Left lobe of liver (tissue), 2 donors: ENCODE measurements around the gene DDI1. TPM values are rescaled to one million over a fixed set of nuclear protein-coding genes. Genes with fewer than 3 reads are reported as not detected.
A peak's percentile ranks its signal among the peaks of the same experiment; 100 is the strongest.

Source experiments
- ATAC-seq: fragments of 200-7000 bp; cut with Tn5 transposase; one replicate; pipeline ENCODE4 v1.9.1; 2020; ENCODE audit warnings: mild to moderate bottlenecking, moderate library complexity
- DNase-seq: peaks from one replicate; pipeline ENCODE4 v3.0.0-alpha.2; 2020; ENCODE audit warnings: low spot score
- total RNA-seq: library from RNA; stranded (reverse); gene quantifications from one replicate; pipeline ENCODE4 v1.2.1, GENCODE V29; 2021
- donor health status: DM: no; HTN: no; CAD: no; lungs with moderate emphysema.
- donor health status: DM: no; HTN: yes; CAD: no.

DDI1 gene
- total RNA-seq = not detected

DNA sequence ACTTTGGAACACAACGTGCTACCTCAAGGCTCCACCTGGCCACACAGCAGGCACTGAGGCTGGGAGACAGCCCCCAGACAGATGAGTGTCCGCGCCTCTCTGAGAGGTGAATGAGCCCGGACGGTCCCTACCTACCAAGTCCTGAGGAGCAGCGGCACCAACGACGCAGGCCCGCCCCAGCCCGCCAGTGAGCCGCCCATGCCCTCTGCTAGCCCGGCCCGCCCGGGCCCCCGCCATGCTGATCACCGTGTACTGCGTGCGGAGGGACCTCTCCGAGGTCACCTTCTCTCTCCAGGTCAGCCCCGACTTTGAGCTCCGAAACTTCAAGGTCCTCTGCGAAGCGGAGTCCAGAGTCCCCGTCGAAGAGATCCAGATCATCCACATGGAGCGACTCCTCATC is at the start of gene DDI1:
DDI1 (plus strand) TSS at position 53 of the 400 bp plus-strand sequence; CDS start at position 236, 183 bp downstream.
- DNase-seq (no peak), ATAC-seq (no peak)

DNA sequence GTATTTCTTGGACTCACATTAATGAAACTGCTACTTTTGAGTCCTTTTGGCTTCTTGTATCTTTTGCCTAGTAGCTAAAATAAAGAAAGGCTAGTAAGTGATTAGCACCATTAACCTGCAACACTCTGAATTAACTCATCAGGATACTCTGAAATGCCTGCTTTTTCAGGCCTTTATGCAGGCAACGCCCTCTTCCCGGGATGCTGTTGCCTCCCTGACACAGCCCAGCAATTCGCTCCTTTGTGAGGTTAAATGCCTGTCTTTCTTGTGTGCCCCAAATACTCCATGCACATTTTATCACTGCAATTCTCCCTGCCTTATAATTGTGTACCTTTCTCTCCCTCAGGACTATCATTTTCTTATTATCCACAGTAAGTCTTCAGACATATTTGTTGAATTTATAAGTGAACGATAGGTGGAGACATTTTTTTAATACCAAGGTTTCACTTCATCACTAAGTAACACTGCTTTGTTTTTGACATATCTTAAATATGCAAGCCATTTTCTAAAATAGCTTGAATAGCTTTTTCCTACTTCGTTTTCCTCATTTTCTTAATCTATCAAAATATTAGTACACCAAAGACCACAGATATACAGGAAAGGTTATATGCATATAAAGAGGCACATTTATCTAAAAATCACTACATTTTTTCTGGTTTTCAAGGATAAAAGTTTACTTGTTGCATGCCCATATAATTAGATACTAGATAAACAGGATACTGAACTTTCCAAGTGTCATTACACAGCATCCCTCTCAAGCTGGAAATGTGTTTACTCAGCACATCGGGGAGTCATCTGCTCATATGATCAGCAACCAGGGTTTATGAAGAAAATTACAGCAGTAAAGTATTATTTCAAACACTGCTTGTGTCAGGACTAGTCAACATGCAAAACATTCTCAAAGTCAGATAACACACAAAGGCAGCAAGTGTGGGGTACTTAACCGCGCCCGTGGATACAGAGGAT is 48.5 kb upstream of the DDI1 start:
- no peak for ATAC-seq
- DNase-seq = no peak

DNA sequence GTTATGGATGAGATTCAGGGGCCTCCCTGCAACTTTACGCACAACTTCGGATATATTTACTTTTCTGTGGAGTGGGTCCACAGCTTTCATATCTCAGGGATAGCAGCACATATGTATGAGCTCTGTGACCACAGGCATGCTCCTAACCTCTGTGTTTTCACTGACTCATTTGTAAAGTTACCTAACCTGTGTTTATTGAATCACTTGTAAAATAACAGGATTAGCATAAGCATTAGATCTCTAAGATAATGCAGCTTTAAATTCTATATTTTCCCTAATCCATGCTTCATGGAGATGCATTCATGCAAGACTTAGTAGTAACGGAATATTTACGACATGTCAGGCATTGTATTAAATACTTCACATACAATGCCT is 47.9 kb upstream of the DDI1 start:
- no peak for ATAC-seq

DNA sequence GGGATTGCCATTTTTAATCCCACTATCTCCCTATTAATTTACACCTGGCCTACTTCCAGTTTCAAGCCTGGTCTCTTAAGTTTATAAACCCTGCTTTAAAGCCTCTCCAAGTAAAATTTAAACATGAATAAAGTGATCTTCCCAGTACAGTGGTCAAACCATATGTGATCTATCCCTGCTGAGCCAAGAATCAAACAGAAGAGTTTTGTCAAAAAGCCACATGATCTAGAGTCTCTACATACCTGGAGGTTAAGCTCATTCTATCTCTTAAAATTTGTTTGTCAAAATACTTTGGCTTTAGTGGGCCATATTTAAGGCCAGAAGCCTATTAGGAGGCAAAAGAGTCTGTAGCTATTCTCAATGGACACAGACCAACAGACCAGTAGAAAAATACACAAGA is 42.9 kb upstream of the DDI1 start:
- ATAC-seq (no peak), DNase-seq (no peak)

More for the DNA sequence above, 47.9 kb upstream of the DDI1 start:
- no peak for DNase-seq

DNA sequence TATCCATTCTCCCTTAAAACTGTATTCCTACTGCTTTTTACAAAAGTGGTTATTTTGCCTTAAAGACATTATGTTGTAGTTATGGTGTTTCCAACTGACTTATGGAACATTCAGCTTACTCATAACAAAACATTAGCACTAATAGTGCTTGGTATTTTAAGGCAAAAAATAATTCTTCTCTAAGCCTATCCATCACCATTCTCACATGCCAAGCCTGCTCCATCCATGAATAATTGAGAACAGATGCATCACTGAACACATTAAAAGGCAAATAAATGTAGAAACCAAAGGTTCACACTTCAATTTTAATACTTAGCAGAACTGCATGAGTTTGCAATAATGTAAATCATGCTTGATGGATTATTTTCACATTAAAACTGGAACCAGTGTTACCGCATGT is 42.3 kb upstream of the DDI1 start:
- ATAC-seq (no peak), DNase-seq (no peak)

DNA sequence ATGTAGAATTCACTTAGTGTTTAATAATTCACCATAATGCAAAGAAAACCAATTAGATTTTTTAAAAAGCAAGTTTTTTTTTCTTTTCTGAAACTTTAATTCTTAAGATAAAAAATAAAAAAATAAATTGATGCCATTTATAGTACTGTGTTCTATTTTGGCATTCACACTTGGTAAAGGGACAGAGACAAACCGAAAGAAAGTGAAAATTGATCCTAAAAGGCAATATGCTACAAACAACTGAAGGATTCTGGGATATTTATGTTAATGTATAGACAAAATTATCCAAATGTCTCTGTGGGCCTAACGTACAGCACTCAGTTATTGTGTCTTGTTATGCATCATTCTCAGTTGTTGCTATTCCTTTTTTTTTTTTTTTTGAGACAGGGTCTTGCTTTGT is 41.9 kb upstream of the DDI1 start:
- no peak for ATAC-seq
- no peak for DNase-seq

DNA sequence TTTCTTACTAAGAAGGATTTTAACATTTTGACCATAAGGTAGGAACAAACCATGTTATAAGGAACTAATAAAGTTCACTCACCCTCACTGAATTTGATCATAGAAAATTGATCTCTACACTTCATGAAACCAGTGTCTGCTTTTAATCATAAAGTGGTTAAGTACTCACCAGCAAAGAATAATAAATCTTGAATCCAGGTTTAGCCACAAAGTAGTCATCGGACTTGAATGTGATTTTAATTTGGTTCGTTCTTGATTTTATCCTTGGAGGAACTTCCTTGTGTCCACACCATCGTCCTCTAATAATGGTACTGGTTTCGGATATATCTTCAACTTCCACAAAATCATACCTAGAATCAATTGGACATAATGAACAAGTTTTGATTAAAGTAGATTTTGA is 40.5 kb upstream of the DDI1 start:
- no peak for DNase-seq
- no peak for ATAC-seq

DNA sequence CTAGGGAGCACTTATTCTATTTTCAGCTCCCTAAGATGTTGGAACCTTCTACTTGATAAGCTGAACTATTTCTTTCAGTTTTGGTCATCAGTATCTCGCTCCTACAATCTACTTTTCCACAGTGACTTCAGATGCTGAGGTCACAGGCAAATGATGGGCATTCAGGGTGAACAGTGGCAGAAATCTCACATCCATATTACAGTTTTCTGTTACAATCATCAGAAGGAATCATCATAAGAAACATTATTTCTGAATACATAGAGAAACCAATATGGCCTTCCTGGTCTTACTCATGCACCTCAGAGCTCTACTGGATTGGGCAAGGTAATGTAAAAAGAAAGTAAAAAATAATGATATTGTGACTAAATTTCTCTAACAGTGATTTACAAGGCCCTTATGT is 39.4 kb upstream of the DDI1 start:
- ATAC-seq = no peak
- DNase-seq = no peak

DNA sequence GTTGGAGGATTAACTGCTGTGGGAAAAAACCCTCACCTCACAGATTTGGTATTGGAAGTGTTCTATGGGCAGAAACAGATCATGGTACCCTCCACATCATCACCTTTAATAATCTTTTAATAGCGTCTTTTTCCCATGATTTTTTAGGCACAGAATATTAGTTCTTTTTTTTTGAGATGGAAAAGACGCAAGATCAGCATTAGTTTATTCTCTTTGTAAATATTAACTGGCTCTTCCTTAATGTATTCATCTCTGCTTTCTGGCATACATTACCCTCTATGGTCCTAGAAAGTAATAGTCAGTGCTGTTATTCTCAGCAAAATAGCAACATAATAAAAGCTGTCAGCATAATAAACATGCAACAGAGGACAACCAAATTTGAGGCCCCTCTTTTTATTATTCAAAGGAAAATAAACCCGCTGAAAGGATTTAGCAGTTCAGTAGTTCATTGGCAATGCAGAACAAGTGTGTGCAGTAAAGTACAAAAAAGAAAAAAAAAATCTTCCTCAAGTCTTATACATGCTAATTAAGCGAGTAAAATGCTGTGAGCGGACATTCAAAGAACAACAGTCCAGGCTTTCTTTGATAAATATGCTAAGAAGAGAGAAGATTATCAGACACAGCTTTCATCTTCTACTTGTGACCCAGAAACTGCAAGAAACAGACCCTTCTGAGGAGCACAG is 37.5 kb upstream of the DDI1 start:
- no peak for ATAC-seq

DNA sequence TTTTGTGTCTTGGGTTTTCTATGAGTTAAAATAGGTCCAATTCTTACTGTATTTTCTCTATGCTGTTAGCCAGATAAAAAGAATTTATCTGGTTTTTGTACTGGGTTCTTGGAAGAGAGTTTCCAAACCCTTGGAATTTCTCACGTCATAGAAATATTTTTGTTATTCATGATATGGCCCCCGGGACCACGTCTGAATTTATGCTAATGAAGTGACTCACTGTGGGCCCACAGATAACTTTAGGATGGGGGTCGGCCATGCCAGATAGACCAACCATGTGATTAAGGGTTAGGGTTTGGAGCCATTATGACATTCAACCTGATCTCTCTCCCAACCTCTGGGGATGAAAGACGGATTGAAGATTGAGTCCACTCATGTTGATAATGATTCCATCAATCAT is 35.6 kb upstream of the DDI1 start:
- ATAC-seq = no peak

More for the DNA sequence above, 37.5 kb upstream of the DDI1 start:
- DNase-seq = no peak

DNA sequence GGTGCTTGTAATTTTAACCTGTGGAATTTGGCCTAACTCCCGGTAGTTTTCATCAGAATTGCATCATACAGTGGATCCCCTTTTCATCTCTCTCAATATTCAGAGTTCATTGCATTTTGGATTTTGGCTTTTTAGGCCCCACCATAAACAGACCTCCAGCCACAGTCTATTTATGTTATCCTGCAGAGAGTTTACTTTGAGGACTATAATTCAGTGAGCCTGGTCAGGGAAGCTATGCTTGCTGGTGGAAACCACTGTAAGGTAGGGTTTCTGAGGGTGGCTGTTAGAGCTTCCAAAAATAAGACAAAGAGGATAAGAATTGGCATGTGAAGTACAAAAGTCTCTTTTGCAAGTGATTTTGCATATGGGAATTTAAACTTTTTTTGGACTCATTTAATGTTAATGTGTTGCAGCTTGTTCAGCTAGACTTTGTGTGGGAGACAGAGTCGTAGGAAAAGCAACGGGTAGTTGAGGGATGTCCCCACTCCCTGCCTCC is 34.8 kb upstream of the DDI1 start:
- DNase-seq (no peak), ATAC-seq (no peak)

More for the DNA sequence above, 35.6 kb upstream of the DDI1 start:
- no peak for DNase-seq

DNA sequence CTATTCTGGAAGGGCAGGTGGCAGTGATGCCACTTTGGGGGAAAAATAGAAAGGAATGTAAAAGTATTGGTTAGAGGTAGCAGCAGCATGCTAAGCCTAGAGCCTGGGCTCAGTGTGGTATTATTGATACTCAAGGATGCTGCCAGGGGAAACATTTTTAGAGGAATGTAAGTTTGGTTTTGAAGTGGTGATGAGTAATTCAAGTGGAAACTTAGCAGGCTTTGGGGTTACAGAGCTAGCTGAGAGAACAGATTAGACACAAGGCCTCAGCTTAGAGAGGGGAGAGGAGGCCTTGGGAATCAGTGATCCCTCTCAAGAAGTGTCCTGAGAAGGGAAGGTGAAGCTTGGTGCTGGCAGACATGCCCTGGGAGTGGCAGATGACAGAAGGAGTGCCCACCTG is 32.9 kb upstream of the DDI1 start:
- DNase-seq (no peak), ATAC-seq (no peak)

DNA sequence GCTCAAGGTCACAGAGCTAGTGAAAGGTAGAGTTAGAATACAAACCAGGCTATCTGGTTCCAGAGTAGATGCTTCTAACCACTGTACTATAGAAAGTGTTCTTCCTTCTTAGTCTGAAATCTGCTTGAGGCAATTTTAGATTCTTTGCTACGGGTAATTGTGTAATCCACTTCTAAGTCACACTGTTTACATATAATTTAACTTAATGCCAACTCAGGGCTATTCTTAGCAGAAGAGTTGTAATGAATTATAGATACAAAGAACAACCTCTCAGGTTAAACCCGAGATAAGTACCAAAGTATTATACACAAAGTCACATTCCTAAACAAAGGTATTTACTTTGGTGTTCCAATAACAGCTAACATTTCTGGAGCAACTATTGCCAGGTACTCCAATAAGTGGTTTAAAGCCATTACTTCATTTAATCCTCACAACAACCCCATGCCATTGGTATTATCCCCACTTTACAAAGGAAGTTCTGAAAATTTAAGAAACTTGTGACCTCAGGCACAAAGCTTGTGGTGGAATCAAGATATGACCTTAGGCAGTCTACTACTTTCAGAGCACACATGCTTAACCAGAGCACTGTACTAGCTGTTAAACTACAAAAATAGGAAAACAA is 31.1 kb upstream of the DDI1 start:
- ATAC-seq (no peak), DNase-seq (no peak)

DNA sequence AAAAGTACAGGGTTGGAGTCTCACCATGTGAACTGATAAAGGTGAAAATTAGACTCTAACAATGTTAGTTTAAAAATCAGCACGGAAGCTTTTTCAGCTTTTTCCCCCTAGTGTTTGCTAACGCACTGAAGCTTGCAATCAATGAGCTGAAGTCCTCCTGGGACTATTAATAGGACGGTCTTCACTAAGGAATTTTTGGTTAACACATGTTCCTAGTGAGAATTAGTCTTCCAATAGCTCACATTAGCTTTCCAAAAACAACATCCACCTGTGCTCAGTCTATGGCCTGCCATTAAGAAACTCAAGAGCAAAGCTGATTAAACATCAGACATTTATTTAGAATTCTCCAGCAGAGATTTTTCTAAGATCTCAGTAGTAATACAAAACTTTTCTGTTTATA is 26.7 kb upstream of the DDI1 start:
- DNase-seq (no peak), ATAC-seq (no peak)

DNA sequence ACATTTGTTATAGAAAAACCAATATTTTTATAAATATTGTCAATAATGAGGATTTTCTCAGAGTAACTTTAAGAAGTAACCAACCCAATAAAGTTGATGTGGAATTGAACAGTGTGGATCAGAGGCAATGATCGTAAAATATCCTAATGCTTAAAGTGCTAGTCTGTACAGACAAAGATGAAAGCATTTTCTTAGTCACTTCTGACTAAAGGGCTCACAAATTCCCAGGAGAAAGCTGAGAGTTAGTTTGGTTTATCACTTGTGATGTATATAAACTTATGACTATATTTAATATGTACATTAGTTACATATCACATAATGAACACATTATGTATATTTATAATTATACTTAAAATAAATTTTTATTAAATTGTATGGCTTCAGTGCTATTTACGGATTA is 25.4 kb upstream of the DDI1 start:
- no peak for ATAC-seq
- no peak for DNase-seq

DNA sequence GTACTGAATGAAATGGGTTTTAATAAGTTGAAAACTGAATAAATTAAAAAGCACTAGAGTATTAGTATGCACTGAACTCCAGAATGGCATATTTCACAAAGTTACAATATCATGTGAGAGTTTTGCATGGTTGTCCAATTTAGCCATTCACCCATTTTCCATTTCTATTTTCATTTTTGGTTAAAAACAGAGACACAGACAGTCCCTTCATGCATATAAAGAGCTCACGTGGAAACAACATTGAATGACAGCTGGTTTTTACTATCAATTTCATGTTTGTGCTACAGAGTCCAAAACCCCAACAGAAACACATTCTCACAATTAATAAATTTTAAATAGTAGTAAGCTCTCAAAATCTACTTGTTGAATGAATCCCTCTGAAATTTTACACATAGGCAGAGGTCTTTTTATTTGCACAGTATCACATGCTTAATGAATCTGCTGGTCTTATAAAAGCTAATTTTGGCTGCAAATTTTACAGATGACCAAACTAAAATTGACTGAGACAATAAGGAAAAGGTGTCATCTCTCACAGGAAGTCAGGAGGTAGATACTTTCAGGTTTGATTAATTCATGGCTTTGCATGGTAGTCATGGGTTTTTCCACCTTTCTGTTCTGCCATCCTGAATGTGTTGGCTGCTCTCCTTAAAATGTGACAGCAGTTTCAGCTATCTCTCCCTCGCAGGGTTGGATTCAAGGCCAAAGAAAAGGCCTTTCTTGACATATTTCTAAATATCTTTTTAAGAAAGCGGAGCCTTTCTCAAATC is 20.6 kb upstream of the DDI1 start:
- DNase-seq (no peak), ATAC-seq (no peak)

DNA sequence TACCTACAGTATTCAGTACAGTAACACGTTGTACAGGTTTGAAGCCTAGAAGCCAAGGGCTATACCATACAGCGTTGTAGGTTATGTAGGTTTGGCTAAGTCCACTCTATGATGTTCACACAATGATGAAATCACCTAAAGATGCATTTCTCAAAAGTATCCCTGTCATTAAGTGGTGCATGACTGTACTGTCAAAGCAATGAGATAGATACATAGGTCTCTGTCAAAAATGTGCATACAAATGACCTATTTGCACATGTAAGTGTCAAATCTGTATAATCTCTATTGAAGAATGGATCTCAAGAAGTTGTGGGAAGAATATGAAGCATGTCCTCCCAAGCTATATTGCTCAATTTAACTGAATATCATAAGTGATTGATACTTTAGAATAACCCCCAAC is 11.9 kb upstream of the DDI1 start:
- no peak for ATAC-seq
- no peak for DNase-seq

DNA sequence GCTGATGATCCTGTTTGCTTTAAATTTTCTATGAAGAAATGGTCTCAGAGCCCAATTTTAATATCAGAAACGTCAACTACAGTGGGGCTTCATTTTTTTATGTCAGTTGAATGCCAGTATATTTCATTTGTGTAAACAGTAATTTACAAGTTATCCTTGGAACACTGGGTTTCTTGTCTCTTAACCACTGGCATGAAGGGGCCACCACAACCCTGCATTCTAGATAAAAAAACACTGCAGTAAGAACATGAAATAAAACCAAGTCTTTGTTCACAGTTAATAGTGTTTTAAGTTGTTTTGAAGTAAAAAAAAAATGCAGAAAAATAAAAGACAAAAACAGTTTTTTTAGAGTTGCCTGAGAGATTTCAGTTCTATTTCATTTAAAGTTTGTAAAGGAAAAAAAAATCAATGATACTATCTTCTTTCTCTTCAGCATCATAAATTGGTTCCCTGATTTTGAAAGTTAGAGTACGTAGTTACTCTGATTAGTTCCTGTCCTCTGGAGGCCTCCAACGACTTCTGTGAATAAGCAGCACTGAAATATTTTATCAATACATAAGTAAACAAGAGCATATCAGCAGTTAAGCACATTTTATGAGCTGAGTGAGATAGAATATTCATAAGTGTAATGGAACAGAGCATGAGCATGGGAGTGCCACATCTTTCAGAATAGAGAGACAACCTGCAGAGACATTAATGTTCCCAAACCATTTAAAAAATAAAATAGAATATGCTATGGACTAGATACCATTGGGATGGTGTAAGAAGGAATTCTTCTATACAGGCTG is 7.8 kb upstream of the DDI1 start:
- no peak for ATAC-seq
- DNase-seq = no peak

DNA sequence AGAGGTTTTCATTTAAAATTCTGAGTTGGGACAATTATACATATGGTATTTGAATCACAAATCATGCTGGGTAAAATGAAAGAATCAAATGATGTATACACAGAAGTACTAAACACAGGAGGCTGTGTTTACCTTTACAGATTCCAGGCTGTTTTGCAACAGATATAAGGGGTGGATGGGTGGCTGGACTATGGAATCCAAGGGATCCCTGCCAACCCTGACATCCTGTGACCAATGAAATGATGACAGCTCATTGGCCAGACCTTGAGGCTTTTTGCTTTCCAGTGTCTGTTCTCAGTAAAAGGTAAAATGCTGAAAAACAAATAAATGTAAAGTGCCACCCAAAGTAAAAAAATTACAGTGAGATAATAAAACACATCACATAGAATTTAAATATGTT is 3.3 kb upstream of the DDI1 start:
- peak; percentile 31 for ATAC-seq
- no peak for DNase-seq

DNA sequence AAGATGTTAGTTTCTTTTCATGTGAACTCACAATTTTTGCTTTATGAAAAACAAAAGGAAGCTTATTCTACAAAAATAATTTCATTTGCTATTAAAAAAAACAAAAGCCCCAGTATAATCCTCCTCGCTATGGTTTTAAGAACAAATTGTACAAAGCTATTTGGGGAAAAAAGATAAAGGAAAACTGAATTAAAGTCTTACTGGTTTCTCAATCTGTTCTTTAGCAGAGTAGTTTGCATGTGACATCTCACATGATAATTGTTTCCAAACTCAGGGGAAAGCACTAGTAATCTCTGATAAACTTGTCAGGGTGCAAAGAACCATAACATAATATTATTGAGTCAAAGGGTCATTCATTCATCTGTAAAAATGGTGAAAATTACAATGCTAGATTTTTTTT is 2.9 kb upstream of the DDI1 start:
- ATAC-seq = no peak
- DNase-seq = no peak
